Trophoblast cell (in vitro differentiated cells and primary cell): Measurements from ENCODE around the gene CD300A.
A peak's percentile ranks its signal among the peaks of the same experiment; 100 is the strongest.

Experiments used
- DNase-seq, 2 donors: peaks; one replicate each; pipeline ENCODE4 v3.0.0-alpha.2; 2016
- H2AFZ ChIP-seq: 2 replicates; pipeline ENCODE4 v1.6.1; 2013; ENCODE audit warnings: low read length, moderate library complexity, mild to moderate bottlenecking; ENCODE audit not compliant: insufficient read depth, poor library complexity
- H2AK5ac ChIP-seq: 2 replicates; pipeline ENCODE4 v1.6.1; 2013; ENCODE audit warnings: mild to moderate bottlenecking, low read length
- H2BK120ac ChIP-seq: 2 replicates; pipeline ENCODE4 v1.6.1; 2013; ENCODE audit warnings: low read length, mild to moderate bottlenecking, moderate library complexity; ENCODE audit not compliant: insufficient read depth, poor library complexity
- H2BK12ac ChIP-seq: 2 replicates; pipeline ENCODE4 v1.6.1; 2013; ENCODE audit warnings: mild to moderate bottlenecking, low read length, moderate library complexity
- H2BK5ac ChIP-seq: 2 replicates; pipeline ENCODE4 v1.6.1; 2013; ENCODE audit warnings: low read length, low read depth, moderate library complexity, mild to moderate bottlenecking; ENCODE audit not compliant: poor library complexity
- H3K14ac ChIP-seq: 2 replicates; pipeline ENCODE4 v1.6.1; 2013; ENCODE audit warnings: mild to moderate bottlenecking, low read length
- H3K18ac ChIP-seq: 2 replicates; pipeline ENCODE4 v1.6.1; 2013; ENCODE audit warnings: mild to moderate bottlenecking, low read length
- H3K23ac ChIP-seq: 2 replicates; pipeline ENCODE4 v1.6.1; 2013; ENCODE audit warnings: low read length
- H3K27ac ChIP-seq: 2 replicates; pipeline ENCODE4 v1.5.1; 2013; ENCODE audit warnings: low read depth, mild to moderate bottlenecking, inconsistent platforms, low read length, moderate library complexity
- H3K27me3 ChIP-seq: 2 replicates; pipeline ENCODE4 v1.6.1; 2013; ENCODE audit warnings: inconsistent platforms, mild to moderate bottlenecking, low read length, moderate library complexity; ENCODE audit not compliant: insufficient read depth
- H3K36me3 ChIP-seq, 2 experiments: 1 replicate in 1 of 2; 2 replicates in 1 of 2; pipeline ENCODE4 v1.6.1; 2013; ENCODE audit warnings: low read length in 2 of 2, mild to moderate bottlenecking in 2 of 2, moderate library complexity in 1 of 2; ENCODE audit not compliant: insufficient read depth in 2 of 2, control insufficient read depth in 1 of 2
- H3K4ac ChIP-seq: 2 replicates; pipeline ENCODE4 v1.6.1; 2013; ENCODE audit warnings: low read depth, mild to moderate bottlenecking, low read length, moderate library complexity
- H3K4me1 ChIP-seq, 2 experiments: 1 replicate in 1 of 2; 2 replicates in 1 of 2; pipeline ENCODE4 v1.6.1; 2013; ENCODE audit warnings: low read length in 2 of 2, mild to moderate bottlenecking in 2 of 2, moderate library complexity in 1 of 2; ENCODE audit not compliant: insufficient read depth in 2 of 2, control insufficient read depth in 1 of 2
- H3K4me2 ChIP-seq: 2 replicates; pipeline ENCODE4 v1.6.1; 2013; ENCODE audit warnings: inconsistent platforms, mild to moderate bottlenecking, low read length, moderate library complexity
- H3K4me3 ChIP-seq: 2 replicates; pipeline ENCODE4 v1.5.1; 2013; ENCODE audit warnings: mild to moderate bottlenecking, low read depth, low read length, inconsistent platforms
- H3K79me1 ChIP-seq: one replicate; pipeline ENCODE4 v1.6.1; 2013; ENCODE audit warnings: low read length
- H3K79me2 ChIP-seq: 2 replicates; pipeline ENCODE4 v1.6.1; 2013; ENCODE audit warnings: low read length, mild to moderate bottlenecking; ENCODE audit not compliant: control insufficient read depth, insufficient read depth, poor library complexity
- H3K9ac ChIP-seq: 2 replicates; pipeline ENCODE4 v1.6.1; 2013; ENCODE audit warnings: mild to moderate bottlenecking, low read length
- H3K9me3 ChIP-seq: 2 replicates; pipeline ENCODE4 v1.6.1; 2013; ENCODE audit warnings: low read depth, mild to moderate bottlenecking, control low read depth, inconsistent platforms, low read length; ENCODE audit not compliant: insufficient read depth
- H4K12ac ChIP-seq: 2 replicates; pipeline ENCODE4 v1.6.1; 2013; ENCODE audit warnings: low read depth, mild to moderate bottlenecking, low read length, moderate library complexity
- H4K8ac ChIP-seq: 2 replicates; pipeline ENCODE4 v1.6.1; 2013; ENCODE audit warnings: low read depth, mild to moderate bottlenecking, low read length, moderate library complexity
- H4K91ac ChIP-seq: one replicate; pipeline ENCODE4 v1.6.1; 2013; ENCODE audit warnings: low read depth, mild to moderate bottlenecking, low read length, moderate library complexity
- WGBS: extraction: QIAGEN DNeasy Blood & Tissue Kit; methylation state at CpG from one replicate; pipeline ENCODE4 v1.1.7; 2013; ENCODE audit warnings: missing lambda C conversion rate; ENCODE audit not compliant: insufficient read length, insufficient coverage; ENCODE audit errors: extremely low coverage; 5-methylcytosine and 5-hydroxymethylcytosine counted together

Gene CD300A

GRCh38 chr17:74437702-74438101 is 28.7 kb upstream of the CD300A start:
- no peak overlapping the region for H2BK12ac ChIP-seq
- peaks cover 4 to 9% of the 10 kb centered on the region in 2 experiments for H3K4me1 ChIP-seq
- H2AFZ ChIP-seq, result no peak overlapping the region
- no peak overlapping the region for H2BK5ac ChIP-seq
- no peaks in the 10 kb centered on the region for H3K79me2 ChIP-seq
- no CpG with 5 or more reads among the region's 3 CpGs for WGBS
- no peak overlapping the region for H2AK5ac ChIP-seq
- H2BK120ac ChIP-seq, result no peak overlapping the region
- DNase-seq, result peak in 1 of 2 donors; percentile 28
- H4K12ac ChIP-seq, result no peak overlapping the region
- H3K9ac ChIP-seq, result no peak overlapping the region
- H3K9me3 ChIP-seq, result no peaks in the 10 kb centered on the region
- H3K4ac ChIP-seq, result no peak overlapping the region
- no peak overlapping the region for H3K23ac ChIP-seq
- H3K4me2 ChIP-seq, result no peak overlapping the region
- H3K79me1 ChIP-seq, result no peaks in the 10 kb centered on the region
- no peak overlapping the region for H3K14ac ChIP-seq
- peaks cover 6 to 9% of the 10 kb centered on the region in 2 experiments for H3K36me3 ChIP-seq
- no peak overlapping the region for H4K91ac ChIP-seq
- H4K8ac ChIP-seq, result no peak overlapping the region
- no peaks in the 10 kb centered on the region for H3K27me3 ChIP-seq
- H3K4me3 ChIP-seq, result no peak overlapping the region
- H3K18ac ChIP-seq, result no peak overlapping the region
- no peak overlapping the region for H3K27ac ChIP-seq

GRCh38 chr17:74439691-74440567 is 26.5 kb upstream of the CD300A start:
- Histone ChIP-seq H3K79me1 (no peaks in the 10 kb centered on the region), H3K9me3 (no peaks in the 10 kb centered on the region), H3K4ac (no peak overlapping the region), H3K36me3 (peaks cover 6 to 15% of the 10 kb centered on the region in 2 experiments), H3K4me1 (no peaks in the 10 kb centered on the region), H3K27ac (no peak overlapping the region), H2BK120ac (no peak overlapping the region), H2BK5ac (no peak overlapping the region), H4K8ac (no peak overlapping the region), H2AFZ (no peak overlapping the region), H2BK12ac (no peak overlapping the region), H3K27me3 (no peaks in the 10 kb centered on the region), H3K9ac (no peak overlapping the region), H3K4me3 (no peak overlapping the region), H2AK5ac (no peak overlapping the region), H3K79me2 (no peaks in the 10 kb centered on the region), H3K23ac (no peak overlapping the region), H3K14ac (no peak overlapping the region), H4K91ac (no peak overlapping the region), H4K12ac (no peak overlapping the region), H3K18ac (no peak overlapping the region), H3K4me2 (no peak overlapping the region)
- WGBS, result no CpG with 5 or more reads among the region's 31 CpGs
- no peak for DNase-seq

- peak in 1 of 2 donors; percentile 45 for DNase-seq
- H4K12ac ChIP-seq, result no peak overlapping the region
- no peak overlapping the region for H2BK120ac ChIP-seq
- no peak overlapping the region for H3K14ac ChIP-seq
- no peaks in the 10 kb centered on the region for H3K79me1 ChIP-seq
- H3K9me3 ChIP-seq, result no peaks in the 10 kb centered on the region
- peaks cover 6 to 15% of the 10 kb centered on the region in 2 experiments for H3K36me3 ChIP-seq
- no peak overlapping the region for H3K27ac ChIP-seq
- H4K91ac ChIP-seq, result no peak overlapping the region
- H2AK5ac ChIP-seq, result no peak overlapping the region
- H3K4me2 ChIP-seq, result no peak overlapping the region
- H3K18ac ChIP-seq, result no peak overlapping the region
- H3K4ac ChIP-seq, result no peak overlapping the region
- no peak overlapping the region for H2AFZ ChIP-seq
- no peak overlapping the region for H3K9ac ChIP-seq
- H2BK5ac ChIP-seq, result no peak overlapping the region
- no peaks in the 10 kb centered on the region for H3K79me2 ChIP-seq
- no peak overlapping the region for H2BK12ac ChIP-seq
- H3K4me3 ChIP-seq, result no peak overlapping the region
- H3K27me3 ChIP-seq, result no peaks in the 10 kb centered on the region
- no CpG with 5 or more reads among the region's 7 CpGs for WGBS
- no peaks in the 10 kb centered on the region for H3K4me1 ChIP-seq
- H3K23ac ChIP-seq, result no peak overlapping the region
- H4K8ac ChIP-seq, result no peak overlapping the region
Observed at GRCh38 chr17:74441537-74441936, 24.9 kb upstream of the CD300A start.

GRCh38 chr17:74442291-74442669 is 24.2 kb upstream of the CD300A start:
- H3K14ac ChIP-seq, result no peak overlapping the region
- H3K4me1 ChIP-seq, result no peaks in the 10 kb centered on the region
- no peak overlapping the region for H2BK120ac ChIP-seq
- H3K9me3 ChIP-seq, result no peaks in the 10 kb centered on the region
- no peak overlapping the region for H3K4me2 ChIP-seq
- no peak overlapping the region for H3K9ac ChIP-seq
- no peak overlapping the region for H2AK5ac ChIP-seq
- no peaks in the 10 kb centered on the region for H3K79me2 ChIP-seq
- no peak overlapping the region for H2BK12ac ChIP-seq
- no peak overlapping the region for H4K8ac ChIP-seq
- H3K36me3 ChIP-seq, result peaks cover 6 to 18% of the 10 kb centered on the region in 2 experiments
- H3K23ac ChIP-seq, result no peak overlapping the region
- H4K91ac ChIP-seq, result no peak overlapping the region
- no peak overlapping the region for H3K27ac ChIP-seq
- H4K12ac ChIP-seq, result no peak overlapping the region
- no peaks in the 10 kb centered on the region for H3K79me1 ChIP-seq
- H3K4me3 ChIP-seq, result no peak overlapping the region
- H3K18ac ChIP-seq, result no peak overlapping the region
- H3K27me3 ChIP-seq, result no peaks in the 10 kb centered on the region
- H2AFZ ChIP-seq, result no peak overlapping the region
- DNase-seq, result no peak
- no CpG with 5 or more reads among the region's 6 CpGs for WGBS
- no peak overlapping the region for H3K4ac ChIP-seq
- no peak overlapping the region for H2BK5ac ChIP-seq
